NCI-H524 treated with DMSO at 0.1 percent for 48 hours (cell line): ENCODE measurements around the gene DIP2C.
"Not testable (repeated sequence)": the region's sequence is repeated elsewhere in the genome, so short reads cannot be mapped to it uniquely, and the experiment has no call there.

Experiments
- DNase-seq: peaks from one replicate; lab custom pipeline; 2025; lab: John Stamatoyannopoulos, UW

The DIP2C gene, protein sequence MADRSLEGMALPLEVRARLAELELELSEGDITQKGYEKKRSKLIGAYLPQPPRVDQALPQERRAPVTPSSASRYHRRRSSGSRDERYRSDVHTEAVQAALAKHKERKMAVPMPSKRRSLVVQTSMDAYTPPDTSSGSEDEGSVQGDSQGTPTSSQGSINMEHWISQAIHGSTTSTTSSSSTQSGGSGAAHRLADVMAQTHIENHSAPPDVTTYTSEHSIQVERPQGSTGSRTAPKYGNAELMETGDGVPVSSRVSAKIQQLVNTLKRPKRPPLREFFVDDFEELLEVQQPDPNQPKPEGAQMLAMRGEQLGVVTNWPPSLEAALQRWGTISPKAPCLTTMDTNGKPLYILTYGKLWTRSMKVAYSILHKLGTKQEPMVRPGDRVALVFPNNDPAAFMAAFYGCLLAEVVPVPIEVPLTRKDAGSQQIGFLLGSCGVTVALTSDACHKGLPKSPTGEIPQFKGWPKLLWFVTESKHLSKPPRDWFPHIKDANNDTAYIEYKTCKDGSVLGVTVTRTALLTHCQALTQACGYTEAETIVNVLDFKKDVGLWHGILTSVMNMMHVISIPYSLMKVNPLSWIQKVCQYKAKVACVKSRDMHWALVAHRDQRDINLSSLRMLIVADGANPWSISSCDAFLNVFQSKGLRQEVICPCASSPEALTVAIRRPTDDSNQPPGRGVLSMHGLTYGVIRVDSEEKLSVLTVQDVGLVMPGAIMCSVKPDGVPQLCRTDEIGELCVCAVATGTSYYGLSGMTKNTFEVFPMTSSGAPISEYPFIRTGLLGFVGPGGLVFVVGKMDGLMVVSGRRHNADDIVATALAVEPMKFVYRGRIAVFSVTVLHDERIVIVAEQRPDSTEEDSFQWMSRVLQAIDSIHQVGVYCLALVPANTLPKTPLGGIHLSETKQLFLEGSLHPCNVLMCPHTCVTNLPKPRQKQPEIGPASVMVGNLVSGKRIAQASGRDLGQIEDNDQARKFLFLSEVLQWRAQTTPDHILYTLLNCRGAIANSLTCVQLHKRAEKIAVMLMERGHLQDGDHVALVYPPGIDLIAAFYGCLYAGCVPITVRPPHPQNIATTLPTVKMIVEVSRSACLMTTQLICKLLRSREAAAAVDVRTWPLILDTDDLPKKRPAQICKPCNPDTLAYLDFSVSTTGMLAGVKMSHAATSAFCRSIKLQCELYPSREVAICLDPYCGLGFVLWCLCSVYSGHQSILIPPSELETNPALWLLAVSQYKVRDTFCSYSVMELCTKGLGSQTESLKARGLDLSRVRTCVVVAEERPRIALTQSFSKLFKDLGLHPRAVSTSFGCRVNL (N-terminal part only)

DNA sequence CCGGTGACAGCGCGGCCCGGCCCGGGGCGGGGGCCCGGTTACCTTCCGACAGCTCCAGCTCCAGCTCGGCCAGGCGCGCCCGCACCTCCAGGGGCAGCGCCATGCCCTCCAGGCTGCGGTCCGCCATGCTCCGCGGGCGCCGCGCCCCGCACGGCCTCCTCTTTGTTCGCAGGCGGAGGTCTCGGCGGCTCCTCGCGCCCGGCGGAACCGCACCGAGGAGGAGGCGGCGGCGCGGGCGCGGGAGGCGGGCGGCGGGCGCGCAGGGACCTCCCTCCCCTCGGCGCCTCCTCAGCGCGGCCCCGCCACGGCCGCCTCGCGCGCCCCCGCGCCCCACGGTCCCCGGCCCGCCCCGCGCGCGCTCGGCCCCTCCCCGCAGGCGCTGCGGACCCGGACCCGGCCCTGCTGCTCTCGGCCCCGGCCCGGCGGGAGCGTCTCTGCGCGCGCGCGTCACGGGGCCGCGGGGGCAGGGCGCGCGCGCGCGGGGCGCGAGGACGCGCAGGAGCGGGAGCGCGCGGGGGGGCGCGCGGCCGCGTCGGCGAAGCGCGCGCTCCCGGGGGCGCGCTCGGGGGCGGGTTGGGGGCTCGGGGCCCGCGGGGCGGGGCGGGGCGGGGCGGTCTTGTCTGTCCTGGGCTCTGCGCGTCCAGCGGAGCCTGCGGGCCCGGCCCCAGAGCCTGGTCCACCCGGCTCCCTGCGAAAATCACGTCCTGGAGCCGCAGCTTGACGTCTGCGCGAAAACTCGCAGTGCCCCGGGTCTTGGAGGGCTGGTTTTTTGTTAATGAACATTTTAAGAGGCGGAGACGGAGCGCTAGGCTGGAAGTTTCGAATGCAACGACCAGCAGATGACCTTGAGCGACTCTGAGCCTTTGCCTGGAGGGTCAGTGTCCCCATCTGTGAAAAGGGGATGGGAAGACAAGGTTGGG lies at the start of gene DIP2C:
Gene DIP2C, minus strand, starts transcription at position 217 of the 920 bp plus-strand sequence. Its CDS starts 90 bp downstream, at position 127.
- no peak for DNase-seq

DNA sequence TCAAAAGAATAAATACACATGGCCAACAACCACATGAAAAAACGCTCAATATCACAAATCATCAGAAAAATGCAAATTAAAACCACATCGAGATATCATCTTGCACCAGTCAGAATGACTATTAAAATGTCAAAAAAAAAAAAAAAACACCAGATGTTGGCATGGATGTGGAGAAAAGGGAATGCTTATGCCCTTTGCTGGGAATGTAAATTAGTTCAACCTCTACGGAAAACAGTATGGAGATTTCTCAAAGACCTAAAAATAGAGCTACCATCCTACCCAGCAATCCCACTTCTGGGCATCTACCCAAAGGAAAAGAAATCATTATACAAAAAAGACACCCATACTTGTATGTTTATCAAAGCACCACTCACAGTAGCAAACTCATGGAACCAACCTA lies 45.0 kb upstream of the DIP2C start:
- no peak for DNase-seq

DNA sequence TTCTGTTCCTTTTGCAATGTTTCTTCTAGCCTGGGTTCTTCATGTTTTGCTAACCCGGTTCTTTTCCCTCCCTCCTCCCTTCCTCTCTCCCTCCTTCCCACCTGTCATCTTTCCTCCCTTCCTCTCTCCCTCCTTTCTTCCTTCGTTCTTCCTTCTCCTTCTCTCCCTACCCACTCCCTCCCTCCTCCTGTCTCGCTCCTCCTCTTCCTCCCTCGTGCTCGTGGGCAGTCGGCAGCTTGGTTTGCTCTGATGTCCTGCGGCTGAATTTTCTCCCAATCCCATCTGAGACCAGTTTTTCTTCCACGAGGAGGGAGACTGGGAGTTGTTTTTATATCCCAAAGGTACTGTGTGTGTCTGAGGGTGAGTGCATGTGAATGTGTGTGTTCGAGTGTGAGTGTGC lies 43.6 kb upstream of the DIP2C start:
- no peak for DNase-seq

DNA sequence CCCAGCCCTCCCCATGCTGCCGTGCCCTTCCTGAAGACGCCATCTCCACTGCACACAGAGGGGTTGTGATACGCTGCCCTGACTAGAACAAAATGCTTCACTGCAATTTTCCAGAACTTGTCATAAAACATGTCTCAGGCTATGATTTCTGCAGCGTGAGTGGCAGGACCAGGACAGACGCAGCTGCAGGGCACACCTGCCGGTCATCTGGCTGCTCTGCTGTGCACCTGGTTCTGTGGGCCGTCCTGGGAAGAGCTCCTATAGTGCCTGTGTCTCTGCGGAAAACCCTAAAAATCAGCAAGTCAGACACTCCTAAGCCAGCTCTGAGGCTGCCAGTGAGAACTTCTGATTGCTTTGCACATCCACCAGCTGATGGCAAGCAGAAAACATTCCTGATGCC lies 39.7 kb upstream of the DIP2C start:
- no peak for DNase-seq

DNA sequence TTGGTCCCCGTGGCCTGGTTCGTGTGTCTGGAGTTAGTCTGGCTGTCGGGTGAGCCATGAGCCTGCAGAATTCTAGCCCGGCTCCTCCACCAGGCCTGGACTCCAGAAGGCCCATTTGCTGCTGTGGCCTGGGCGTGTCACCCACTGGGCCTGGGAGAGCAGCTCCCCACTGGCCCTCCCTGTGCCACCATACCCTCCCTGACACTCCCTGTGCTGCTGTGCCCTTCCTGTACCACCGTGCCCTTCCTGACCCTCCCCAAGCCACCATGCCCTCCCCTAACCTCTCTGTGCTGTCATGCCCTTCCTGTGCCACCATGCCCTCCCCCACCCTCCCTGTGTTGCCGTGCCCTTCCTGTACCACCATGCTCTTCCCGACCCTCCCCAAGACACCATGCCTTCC lies 39.1 kb upstream of the DIP2C start:
- DNase-seq: no peak

DNA sequence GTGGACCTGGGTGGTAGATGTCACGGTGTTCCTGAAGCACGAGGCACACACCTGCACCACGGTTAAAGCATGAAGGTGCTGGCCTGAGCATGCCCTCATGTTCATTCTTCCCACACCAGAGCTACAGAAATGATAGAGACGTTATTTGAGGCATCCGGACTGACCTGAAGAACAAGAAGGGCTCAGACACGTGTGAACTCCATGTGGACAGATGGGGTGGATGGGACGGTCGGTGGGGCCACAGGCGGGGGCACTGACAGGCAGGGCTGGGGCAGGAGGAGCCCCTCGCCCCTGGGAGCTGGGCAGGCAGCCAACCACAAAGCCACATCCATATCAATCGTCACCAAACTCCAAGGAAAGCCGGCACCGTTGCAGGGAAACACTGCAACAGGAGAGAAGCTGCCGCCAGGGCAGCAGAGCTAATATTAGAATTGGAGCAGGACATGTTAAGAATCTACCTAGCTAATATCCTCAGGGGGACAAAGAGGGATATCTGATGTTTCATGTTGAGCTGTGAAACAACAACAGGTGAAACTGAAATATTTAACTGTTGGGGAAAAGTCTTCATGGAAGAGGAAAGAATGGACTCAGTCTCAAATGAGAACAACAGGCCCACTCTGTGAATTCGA lies 37.8 kb upstream of the DIP2C start:
- no peak for DNase-seq

DNA sequence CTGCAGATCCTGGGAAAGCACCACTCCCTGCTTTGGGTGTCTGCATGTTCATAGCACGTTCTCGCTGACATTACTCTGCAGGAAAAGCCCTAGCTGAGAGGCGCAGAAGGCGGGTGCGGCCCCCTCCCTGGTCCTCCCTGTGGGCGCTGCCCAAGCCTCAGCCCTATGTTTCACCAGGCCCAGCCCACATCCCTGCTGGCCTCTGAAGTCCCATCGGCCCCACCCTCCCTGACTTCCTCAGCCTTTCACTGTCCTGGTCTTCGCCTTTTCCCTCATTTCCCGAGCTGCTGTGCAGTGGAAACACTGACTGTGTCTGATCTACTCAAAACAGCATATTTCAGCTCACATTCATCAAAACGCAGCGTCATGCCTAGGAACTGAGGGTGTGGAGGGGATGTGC lies 36.3 kb upstream of the DIP2C start:
- DNase-seq: no peak

DNA sequence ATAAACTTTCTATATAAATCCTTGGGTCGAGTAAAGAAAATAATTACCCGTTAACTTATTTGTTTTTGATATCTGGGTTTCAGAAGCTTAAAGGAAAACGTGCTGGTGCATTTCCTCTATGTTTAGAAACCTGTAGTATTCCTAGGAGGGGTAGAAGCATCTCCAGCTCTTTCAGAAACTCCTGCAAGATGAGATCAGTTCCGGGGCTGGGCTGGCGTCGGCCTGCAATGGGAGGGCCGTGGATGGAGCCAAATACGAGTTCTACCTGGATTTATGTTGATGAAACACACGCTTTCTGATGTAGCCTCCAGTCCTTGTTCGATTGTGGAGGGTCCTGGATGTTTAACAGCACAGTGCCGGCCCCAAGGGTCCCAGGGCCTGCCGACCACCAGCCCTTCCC lies 35.8 kb upstream of the DIP2C start:
- DNase-seq: no peak

DNA sequence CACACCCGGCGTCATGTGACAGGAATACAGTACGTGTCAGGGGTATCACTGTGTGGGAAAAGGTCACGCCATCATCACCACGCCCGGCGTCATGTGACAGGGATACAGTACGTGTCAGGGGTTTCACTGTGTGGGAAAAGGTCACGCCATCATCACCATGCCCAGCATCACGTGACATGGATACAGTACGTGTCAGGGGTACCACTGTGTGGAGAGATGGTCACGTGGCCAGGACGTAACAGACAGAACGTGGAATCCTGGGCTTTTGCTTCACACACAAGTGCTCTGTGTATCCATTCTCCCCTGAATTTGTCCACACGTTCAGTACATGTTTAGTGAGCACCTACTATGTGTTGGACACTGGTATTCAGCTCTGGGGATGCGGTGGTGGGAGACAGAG lies 34.5 kb upstream of the DIP2C start:
- DNase-seq: no peak

DNA sequence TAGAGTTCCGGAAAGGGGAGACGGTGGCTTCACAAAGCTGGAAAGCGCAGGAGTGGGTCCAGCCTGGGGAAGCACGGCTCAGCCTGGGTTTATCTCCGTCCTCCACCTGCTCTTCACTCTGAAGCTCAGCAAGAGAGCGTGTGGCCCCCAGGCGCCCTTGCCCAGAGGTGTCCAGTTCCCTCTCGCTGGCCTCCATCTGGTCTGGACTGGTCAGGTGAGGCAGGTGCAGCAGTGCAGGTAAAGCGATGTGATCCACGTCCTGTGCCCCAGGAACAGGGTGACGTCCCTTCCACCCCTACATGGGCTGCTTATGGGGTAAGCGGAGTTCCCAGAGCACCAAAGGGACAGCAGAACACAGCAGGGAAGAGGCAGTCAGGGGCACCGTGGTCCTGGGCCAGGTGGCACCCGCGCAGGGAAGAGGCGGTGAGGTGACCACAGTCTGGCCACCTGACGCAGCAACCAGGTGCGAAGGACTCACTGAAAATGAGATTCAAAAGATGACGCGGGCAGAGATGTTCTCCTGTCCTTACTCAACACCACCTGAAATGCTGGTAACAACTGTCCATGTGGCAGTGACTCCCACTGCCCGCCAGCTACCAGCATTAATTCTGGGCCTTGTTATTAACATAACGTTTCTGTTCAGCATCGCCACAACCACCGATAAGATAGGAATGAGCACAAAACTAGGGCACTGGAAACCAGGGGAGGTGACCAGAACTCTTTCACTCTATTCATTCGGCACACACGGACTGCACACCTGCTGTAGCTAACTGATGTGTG lies 33.0 kb upstream of the DIP2C start:
- DNase-seq: no peak

DNA sequence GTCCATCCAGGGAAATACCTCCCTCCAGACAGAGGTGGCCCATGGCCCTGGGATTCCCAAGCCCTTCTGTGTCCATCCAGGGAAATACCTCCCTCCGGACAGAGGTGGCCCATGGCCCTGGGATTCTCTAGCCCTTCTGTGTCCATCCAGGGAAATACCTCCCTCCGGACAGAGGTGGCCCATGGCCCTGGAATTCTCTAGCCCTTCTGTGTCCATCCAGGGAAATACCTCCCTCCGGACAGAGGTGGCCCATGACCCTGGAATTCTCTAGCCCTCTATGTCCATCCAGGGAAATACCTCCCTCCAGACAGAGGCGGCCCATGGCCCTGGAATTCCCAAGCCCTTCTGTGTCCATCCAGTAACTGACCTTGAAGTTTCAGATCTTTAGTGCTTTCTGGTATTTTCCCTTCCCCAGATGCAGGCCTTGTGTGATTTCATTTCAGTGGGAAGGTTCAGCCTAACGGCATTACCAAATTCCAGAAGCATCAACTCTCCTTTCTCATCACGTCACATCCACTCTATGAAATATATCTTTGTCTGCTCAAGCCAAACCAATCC lies 28.8 kb upstream of the DIP2C start:
- DNase-seq: no peak

DNA sequence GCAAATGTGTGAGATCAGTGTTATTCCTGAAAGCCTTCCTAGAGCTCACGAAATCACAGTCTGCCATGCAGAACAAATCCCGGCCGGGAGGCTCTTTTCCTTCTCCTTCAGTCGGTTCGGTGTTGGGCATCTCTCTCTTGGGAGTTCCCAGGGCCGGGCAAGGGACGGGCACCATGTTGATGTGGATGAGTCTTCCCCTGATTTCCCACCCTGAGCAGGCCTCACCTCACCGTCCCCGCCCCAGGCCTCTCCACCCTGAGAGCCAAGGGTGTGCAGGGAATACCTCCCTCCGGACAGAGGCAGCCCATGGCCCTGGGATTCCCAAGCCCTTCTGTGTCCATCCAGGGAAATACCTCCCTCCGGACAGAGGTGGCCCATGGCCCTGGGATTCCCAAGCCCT lies 28.0 kb upstream of the DIP2C start:
- DNase-seq: no peak

DNA sequence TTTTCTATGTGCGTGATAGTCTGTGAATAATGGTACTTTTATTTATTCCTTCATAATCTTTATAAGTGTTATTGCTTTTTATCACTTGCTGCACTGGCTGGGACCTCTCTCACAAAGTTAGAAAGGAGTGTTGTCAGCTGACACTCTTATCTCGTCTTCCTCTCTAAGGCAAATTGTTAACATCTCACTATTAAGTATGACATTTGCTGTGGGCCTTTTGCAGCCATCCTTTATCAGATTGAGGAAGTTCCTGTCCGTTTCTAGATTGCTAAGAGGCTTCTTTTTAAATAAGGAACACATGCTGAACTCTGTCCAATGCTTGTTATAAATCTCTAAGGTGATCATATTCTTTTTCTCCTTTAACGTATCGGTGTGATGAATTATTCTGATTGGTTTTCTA lies 27.4 kb upstream of the DIP2C start:
- DNase-seq: no peak

DNA sequence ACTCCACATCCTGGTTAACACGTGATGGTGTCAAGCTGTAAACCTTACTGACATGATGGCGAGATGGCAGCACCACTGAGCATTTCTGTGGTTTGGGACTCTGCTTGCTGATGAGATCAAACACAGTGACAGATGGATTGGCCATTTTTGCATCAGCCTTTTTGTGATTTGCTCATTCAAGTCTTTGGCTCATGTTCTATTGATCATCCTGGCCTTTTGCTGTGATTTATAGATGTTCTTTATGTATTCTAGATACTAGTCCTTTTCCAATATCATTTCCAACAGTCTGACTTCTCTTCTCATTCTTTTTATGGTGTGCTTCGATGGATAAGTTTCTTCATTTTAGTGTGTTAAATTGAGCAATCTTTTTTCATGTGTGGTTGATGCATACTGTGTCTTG lies 24.7 kb upstream of the DIP2C start:
- no peak for DNase-seq

DNA sequence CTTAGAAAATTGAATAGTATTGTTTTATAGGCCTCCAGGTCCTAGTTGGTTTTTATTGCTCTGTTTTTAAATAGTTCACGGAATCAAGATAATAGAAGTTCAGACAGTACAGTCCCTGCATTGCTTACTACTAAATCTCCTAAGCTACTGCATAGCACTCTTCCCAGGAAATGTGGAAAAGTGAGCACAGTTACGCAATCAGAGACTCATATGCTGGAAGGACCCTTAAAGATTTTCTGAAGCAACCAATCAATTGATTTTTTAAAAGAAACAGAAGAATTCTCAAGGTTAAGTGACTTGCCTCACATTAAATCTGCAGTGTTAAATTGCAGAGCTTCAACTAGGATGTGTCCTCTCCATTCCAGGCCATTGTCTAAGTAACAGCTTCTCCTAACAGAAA lies 23.1 kb upstream of the DIP2C start:
- DNase-seq: no peak

DNA sequence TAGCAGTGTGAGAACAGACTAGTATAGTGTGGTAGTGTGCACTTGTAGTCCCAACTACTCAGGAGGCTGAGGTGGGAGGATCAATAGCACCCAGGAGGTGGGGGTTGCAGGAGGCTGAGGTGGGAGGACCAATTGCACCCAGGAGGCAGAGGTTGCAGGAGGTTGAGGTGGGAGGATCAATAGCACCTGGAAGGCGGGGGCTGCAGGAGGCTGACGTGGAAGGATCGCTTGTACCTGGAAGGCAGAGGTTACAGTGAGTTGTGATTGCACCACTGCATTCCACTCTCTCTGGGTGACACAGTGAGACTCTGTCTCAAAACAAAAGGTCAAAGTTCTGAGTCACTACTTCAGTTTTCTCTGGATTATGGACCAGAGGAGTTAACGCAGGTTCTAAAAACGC lies 22.6 kb upstream of the DIP2C start:
- no peak for DNase-seq

DNA sequence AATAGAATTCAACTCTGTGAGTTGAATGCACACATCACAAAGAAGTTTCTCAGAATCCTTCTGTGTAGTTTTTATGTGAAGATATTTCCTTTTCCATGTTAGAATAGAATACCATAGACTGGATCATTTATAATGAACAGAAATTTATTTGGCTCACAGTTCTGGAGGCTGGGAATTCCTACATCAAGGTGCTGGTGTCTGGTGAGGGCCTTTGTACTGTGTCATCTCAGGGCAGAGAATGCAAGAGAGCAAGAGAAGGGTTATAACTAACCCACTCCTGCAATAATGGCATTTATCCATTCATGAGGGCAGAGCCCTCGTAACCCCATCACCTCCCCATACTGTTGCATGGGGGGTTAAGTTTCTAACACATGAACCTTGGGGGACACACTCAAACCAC lies 18.4 kb upstream of the DIP2C start:
- no peak for DNase-seq

DNA sequence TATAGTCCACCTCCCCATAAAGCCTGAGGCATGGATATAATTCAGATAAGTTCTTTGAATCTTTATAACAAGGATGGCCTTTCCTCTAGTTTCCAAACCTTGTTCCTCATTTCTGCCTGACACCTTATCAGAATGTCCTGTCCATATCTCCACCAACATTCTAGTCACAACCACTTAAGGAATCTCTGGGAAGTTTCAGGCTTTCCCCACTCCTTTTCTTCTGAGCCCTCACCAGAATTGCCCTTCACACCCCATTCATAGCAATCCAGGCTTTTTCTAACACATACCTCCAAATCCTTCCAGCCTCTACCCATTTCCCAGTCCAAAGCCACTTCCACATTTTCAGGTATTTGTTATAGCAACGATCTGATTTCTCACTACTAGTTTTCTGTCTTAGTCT lies 18.0 kb upstream of the DIP2C start:
- no peak for DNase-seq

DNA sequence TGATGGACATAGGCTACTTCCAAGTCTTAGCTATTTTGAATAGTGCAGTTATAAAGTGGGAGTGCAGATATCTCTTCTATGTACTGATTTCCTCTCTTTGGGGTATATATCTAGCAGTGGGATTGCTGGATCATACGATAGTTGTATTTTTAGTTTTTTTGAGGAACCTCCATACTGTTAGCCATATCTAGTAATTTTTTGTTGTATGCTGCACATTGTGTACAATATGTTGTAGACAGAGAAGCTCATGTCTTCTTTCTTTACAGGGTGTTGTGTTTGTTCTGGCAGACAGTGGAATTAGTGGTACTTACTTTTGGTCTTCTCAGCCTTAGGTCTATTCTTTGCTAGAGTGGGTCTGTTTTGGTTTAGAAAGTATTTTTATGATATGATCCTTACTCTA lies 13.7 kb upstream of the DIP2C start:
- DNase-seq: no peak

DNA sequence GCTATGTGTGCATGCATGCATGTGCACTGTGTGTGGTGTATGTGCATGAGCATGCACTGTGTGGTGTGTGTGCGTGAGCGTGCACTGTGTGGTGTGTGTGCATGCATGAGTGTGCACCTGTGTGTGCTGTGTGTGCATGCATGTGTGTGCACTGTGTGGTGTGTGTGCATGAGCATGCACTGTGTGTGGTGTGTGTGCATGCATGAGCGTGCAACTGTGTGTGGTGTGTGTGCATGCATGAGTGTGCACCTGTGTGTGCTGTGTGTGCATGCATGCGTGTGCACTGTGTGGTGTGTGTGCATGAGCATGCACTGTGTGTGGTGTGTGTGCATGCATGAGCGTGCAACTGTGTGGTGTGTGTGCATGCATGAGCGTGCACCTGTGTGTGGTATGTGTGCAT lies 10.7 kb upstream of the DIP2C start:
- DNase-seq: not testable (repeated sequence)
